HEK293 (cell line): ENCODE data around the gene IFNAR1.
"Not testable (repeated sequence)": the region's sequence is repeated elsewhere in the genome, so short reads cannot be mapped to it uniquely, and the experiment has no call there.

Source experiments
- CTCF ChIA-PET: fragments of 350-600 bp; formaldehyde crosslinking; extraction: SDS; loops from one replicate; lab custom pipeline; 2021; ENCODE audit warnings: antibody characterized with exemption; lab: Yijun Ruan, JAX
- POLR2A ChIA-PET: fragments of 300-600 bp; formaldehyde crosslinking; extraction: SDS; loops from one replicate; lab custom pipeline; 2020; ENCODE audit warnings: antibody characterized with exemption, inconsistent platforms; lab: Yijun Ruan, JAX
- H3K27ac ChIP-seq: fragments of 200-500 bp; sonication (Bioruptor generic); 2 replicates; pipeline ENCODE4 v1.5.1; 2014; ENCODE audit warnings: low read depth, low read length, control low read depth, inconsistent platforms; ENCODE audit errors: extremely low read depth
- H3K36me3 ChIP-seq, 2 experiments: fragments of 200-500 bp in 1 of 2; sonication (Bioruptor generic) in 1 of 2; 1 replicate in 1 of 2; 2 replicates in 1 of 2; pipeline ENCODE4 v1.5.1; 2014 to 2017; ENCODE audit warnings: inconsistent platforms in 2 of 2, low read length in 2 of 2; ENCODE audit not compliant: control insufficient read depth in 2 of 2, insufficient read depth in 1 of 2
- H3K4me1 ChIP-seq: fragments of 200-500 bp; sonication (Bioruptor generic); 2 replicates; pipeline ENCODE4 v1.5.1; 2014; ENCODE audit warnings: mild to moderate bottlenecking, low read length, inconsistent platforms; ENCODE audit not compliant: control insufficient read depth, insufficient read depth
- H3K4me3 ChIP-seq: 2 replicates; pipeline ENCODE4 v1.5.1; 2011; ENCODE audit warnings: low read depth, mild to moderate bottlenecking, control low read depth, low read length, moderate library complexity
- H3K9me3 ChIP-seq: fragments of 200-500 bp; sonication (Bioruptor generic); 2 replicates; pipeline ENCODE4 v1.5.1; 2014; ENCODE audit warnings: low read depth, low read length, inconsistent platforms; ENCODE audit not compliant: control insufficient read depth, insufficient read depth
- AEBP2 ChIP-seq: fragments of 450-650 bp; formaldehyde crosslinking; IDR thresholded peaks from 2 replicates; pipeline ENCODE4 v1.5.1; 2016; ENCODE audit warnings: missing biosample characterization, missing genetic modification characterization, borderline replicate concordance
- EGR2 ChIP-seq: fragments of 450-650 bp; formaldehyde crosslinking; IDR thresholded peaks from 2 replicates; pipeline ENCODE4 v1.5.1; 2016; ENCODE audit warnings: low read depth, missing biosample characterization, missing genetic modification characterization
- ELK4 ChIP-seq: IDR thresholded peaks from 2 replicates; pipeline ENCODE4 v1.6.1; 2011; ENCODE audit warnings: mild to moderate bottlenecking, low read depth, low read length, borderline replicate concordance
- GLIS1 ChIP-seq: fragments of 450-650 bp; formaldehyde crosslinking; IDR thresholded peaks from 2 replicates; pipeline ENCODE4 v1.5.1; 2016; ENCODE audit warnings: missing biosample characterization, missing genetic modification characterization
- KLF1 ChIP-seq: fragments of 450-650 bp; formaldehyde crosslinking; IDR thresholded peaks from 2 replicates; pipeline ENCODE4 v1.5.1; 2016; ENCODE audit warnings: missing biosample characterization, missing genetic modification characterization
- KLF10 ChIP-seq: fragments of 450-650 bp; IDR thresholded peaks from 2 replicates; pipeline ENCODE4 v1.5.1; 2018; ENCODE audit warnings: missing biosample characterization, mild to moderate bottlenecking, missing genetic modification characterization
- KLF9 ChIP-seq: fragments of 450-650 bp; formaldehyde crosslinking; IDR thresholded peaks from 2 replicates; pipeline ENCODE4 v1.5.1; 2016; ENCODE audit warnings: missing biosample characterization, missing genetic modification characterization, low read depth
- PATZ1 ChIP-seq: fragments of 450-650 bp; formaldehyde crosslinking; IDR thresholded peaks from 2 replicates; pipeline ENCODE4 v1.5.1; 2016; ENCODE audit warnings: missing biosample characterization, missing genetic modification characterization
- PRDM1 ChIP-seq: fragments of 450-650 bp; formaldehyde crosslinking; IDR thresholded peaks from 2 replicates; pipeline ENCODE4; 2016; ENCODE audit warnings: missing biosample characterization, missing genetic modification characterization
- RBAK ChIP-seq: fragments of 450-650 bp; formaldehyde crosslinking; IDR thresholded peaks from 2 replicates; pipeline ENCODE4 v1.5.1; 2016; ENCODE audit warnings: missing biosample characterization, missing genetic modification characterization
- SP2 ChIP-seq: fragments of 450-650 bp; formaldehyde crosslinking; IDR thresholded peaks from 2 replicates; pipeline ENCODE4 v1.5.1; 2016; ENCODE audit warnings: missing biosample characterization, missing genetic modification characterization
- SP3 ChIP-seq: fragments of 450-650 bp; formaldehyde crosslinking; IDR thresholded peaks from 2 replicates; pipeline ENCODE4 v1.5.1; 2016; ENCODE audit warnings: missing biosample characterization, missing genetic modification characterization
- YY2 ChIP-seq: fragments of 450-650 bp; formaldehyde crosslinking; IDR thresholded peaks from 2 replicates; pipeline ENCODE4 v1.5.1; 2016; ENCODE audit warnings: missing biosample characterization, missing genetic modification characterization
- ZBTB17 ChIP-seq: fragments of 450-650 bp; formaldehyde crosslinking; IDR thresholded peaks from 2 replicates; pipeline ENCODE4 v1.5.1; 2016; ENCODE audit warnings: missing biosample characterization, missing genetic modification characterization
- ZBTB6 ChIP-seq: fragments of 450-650 bp; formaldehyde crosslinking; IDR thresholded peaks from 2 replicates; pipeline ENCODE4 v1.5.1; 2017; ENCODE audit warnings: missing biosample characterization, missing genetic modification characterization
- ZEB2 ChIP-seq: fragments of 450-650 bp; formaldehyde crosslinking; IDR thresholded peaks from 2 replicates; pipeline ENCODE4 v1.5.1; 2016; ENCODE audit warnings: missing biosample characterization, missing genetic modification characterization
- ZFHX2 ChIP-seq: fragments of 450-650 bp; formaldehyde crosslinking; conservative IDR thresholded peaks from 2 replicates; pipeline ENCODE4 v1.5.1; 2016; ENCODE audit warnings: missing biosample characterization, missing genetic modification characterization
- ZNF184 ChIP-seq: fragments of 450-650 bp; IDR thresholded peaks from 2 replicates; pipeline ENCODE4 v1.5.1; 2018; ENCODE audit warnings: missing biosample characterization, mild to moderate bottlenecking, missing genetic modification characterization
- ZNF341 ChIP-seq: fragments of 450-650 bp; formaldehyde crosslinking; IDR thresholded peaks from 2 replicates; pipeline ENCODE4; 2016; ENCODE audit warnings: low read depth, missing biosample characterization, missing genetic modification characterization
- ZNF514 ChIP-seq: fragments of 450-650 bp; formaldehyde crosslinking; IDR thresholded peaks from 2 replicates; pipeline ENCODE4 v1.5.1; 2016; ENCODE audit warnings: missing biosample characterization, missing genetic modification characterization
- ZNF521 ChIP-seq: fragments of 450-650 bp; formaldehyde crosslinking; IDR thresholded peaks from 2 replicates; pipeline ENCODE4 v1.5.1; 2017; ENCODE audit warnings: missing biosample characterization, mild to moderate bottlenecking, missing genetic modification characterization
- ZNF600 ChIP-seq: fragments of 450-650 bp; formaldehyde crosslinking; IDR thresholded peaks from 2 replicates; pipeline ENCODE4 v1.5.1; 2016; ENCODE audit warnings: missing biosample characterization, missing genetic modification characterization
- ZNF629 ChIP-seq: fragments of 450-650 bp; formaldehyde crosslinking; IDR thresholded peaks from 2 replicates; pipeline ENCODE4 v1.5.1; 2017; ENCODE audit warnings: missing biosample characterization, missing genetic modification characterization
- ZNF660 ChIP-seq: fragments of 450-650 bp; IDR thresholded peaks from 2 replicates; pipeline ENCODE4 v1.5.1; 2018; ENCODE audit warnings: missing biosample characterization, mild to moderate bottlenecking, missing genetic modification characterization
- ZSCAN23 ChIP-seq: fragments of 450-650 bp; formaldehyde crosslinking; IDR thresholded peaks from 2 replicates; pipeline ENCODE4 v1.5.1; 2016; ENCODE audit warnings: missing biosample characterization, missing genetic modification characterization

The IFNAR1 gene

GRCh38 chr21:33379934-33380333 is 55.2 kb downstream of the IFNAR1 start:
- H3K9me3 ChIP-seq, H3K27ac ChIP-seq, H3K4me3 ChIP-seq, H3K36me3 ChIP-seq, H3K4me1 ChIP-seq: not testable (repeated sequence)
- ChIA-PET POLR2A (interaction anchor here (1.2 kb wide), 1 partner anchor 100 kb away, joined by 3 read pairs; the partner anchor contains the start of gene TMEM50B), CTCF (interaction anchor here (0.7 to 1.4 kb wide), 6 partner anchors 12 to 183 kb away, joined by 3 to 5 read pairs (median 3); no protein-coding TSS in a partner anchor)
- 0 out of 2 replicates have a peak, but pooled peaks have one; percentile 18 for TF ChIP-seq PRDM1

GRCh38 chr21:33380483-33380998 is 55.8 kb downstream of the IFNAR1 start:
- CTCF ChIA-PET = interaction anchor here (1.2 to 1.4 kb wide), 2 partner anchors 22 to 181 kb away, joined by 3 read pairs; no protein-coding TSS in a partner anchor

More at GRCh38 chr21:33380483-33380998, 55.8 kb downstream of the IFNAR1 start:
- POLR2A ChIA-PET = interaction anchor here (0.6 to 1.2 kb wide), 3 partner anchors 22 to 100 kb away, joined by 3 to 4 read pairs (median 3); partner anchors contain the start of gene TMEM50B
- no peak overlapping the region for H3K4me3 ChIP-seq
- peak; percentile 63; the same call in 1 of the 2 replicates for TF ChIP-seq KLF10 (tag by site-specific recombination)
- TF ChIP-seq KLF1 (tag by site-specific recombination) = 0 out of 2 replicates have a peak, but pooled peaks have one; percentile 24
- peak; percentile 46; the same call in 1 of the 2 replicates for TF ChIP-seq ZEB2 (tag by site-specific recombination)
- peak; percentile 43; the same call in 1 of the 2 replicates for TF ChIP-seq SP3 (tag by site-specific recombination)
- peak; percentile 89 for TF ChIP-seq ELK4
- TF ChIP-seq ZNF341 (tag by site-specific recombination) = peak; percentile 74
- TF ChIP-seq ZNF521 (tag by site-specific recombination) = no peak
- TF ChIP-seq ZNF660 = no peak
- no peak for TF ChIP-seq AEBP2 (tag by site-specific recombination)
- TF ChIP-seq RBAK = no peak
- no peak for TF ChIP-seq ZSCAN23 (tag by site-specific recombination)
- no peak for TF ChIP-seq ZBTB6
- TF ChIP-seq ZNF629 (tag by site-specific recombination) = peak; percentile 33; the same call in 1 of the 2 replicates
- peak; percentile 32 for TF ChIP-seq PATZ1
- peak; percentile 41; the same call in 1 of the 2 replicates for TF ChIP-seq GLIS1 (tag by site-specific recombination)
- peak; percentile 29; the same call in 1 of the 2 replicates for TF ChIP-seq KLF9 (tag by site-specific recombination)
- peak; percentile 67 for TF ChIP-seq EGR2 (tag by site-specific recombination)
- no peak for TF ChIP-seq YY2 (tag by site-specific recombination)
- TF ChIP-seq ZBTB17 (tag by site-specific recombination) = peak; percentile 79
- no peak for TF ChIP-seq ZNF514
- TF ChIP-seq SP2 (tag by site-specific recombination) = peak; percentile 61
- 0 out of 2 replicates have a peak, but pooled peaks have one; percentile 36 for TF ChIP-seq ZNF600 (tag by site-specific recombination)
- TF ChIP-seq ZFHX2 (tag by site-specific recombination) = peak; percentile 83
- peak; percentile 83; the same call in 1 of the 2 replicates for TF ChIP-seq ZNF184 (tag by site-specific recombination)
- TF ChIP-seq, all 188 proteins: peak for 16
- Histone ChIP-seq H3K9me3 (no peaks in the 10 kb centered on the region), H3K4me1 (peaks cover 9% of the 10 kb centered on the region), H3K36me3 (no peaks in the 10 kb centered on the region), H3K27ac (no peak overlapping the region)
